ENCODE data around the gene ZC3H12C.

- no peak for TF ChIP-seq CTCF (IDR thresholded peaks at IDR 0.05)
- TF ChIP-seq POLR2A (IDR thresholded peaks at IDR 0.05) = no peak
Observed at GRCh38 chr11:110177086-110177456, 83.9 kb downstream of the ZC3H12C start.

Measured in esophagus squamous epithelium (tissue), 4 donors.